Esophagus muscularis mucosa (tissue), 3 donors: ENCODE measurements around the gene AIG1.

Source experiments
- POLR2A ChIP-seq: fragments of 450-650 bp; IDR thresholded peaks from one replicate; pipeline ENCODE4 v1.6.1; 2017; ENCODE audit warnings: antibody characterized with exemption, moderate library complexity, mild to moderate bottlenecking, low read depth
- TF ChIP-seq, protein P1 (sequence below), 3 experiments: fragments of 200-600 bp in 2 of 3; fragments of 450-650 bp in 1 of 3; sonication (generic) in 2 of 3; IDR thresholded peaks; one replicate each; pipeline ENCODE4 v1.5.1; 2017 to 2019; ENCODE audit warnings: antibody characterized with exemption in 3 of 3, mild to moderate bottlenecking in 2 of 3, moderate library complexity in 1 of 3

GRCh38 chr6:143225929-143226328, 165.2 kb downstream of the AIG1 start:
- TF ChIP-seq, protein P1, sequence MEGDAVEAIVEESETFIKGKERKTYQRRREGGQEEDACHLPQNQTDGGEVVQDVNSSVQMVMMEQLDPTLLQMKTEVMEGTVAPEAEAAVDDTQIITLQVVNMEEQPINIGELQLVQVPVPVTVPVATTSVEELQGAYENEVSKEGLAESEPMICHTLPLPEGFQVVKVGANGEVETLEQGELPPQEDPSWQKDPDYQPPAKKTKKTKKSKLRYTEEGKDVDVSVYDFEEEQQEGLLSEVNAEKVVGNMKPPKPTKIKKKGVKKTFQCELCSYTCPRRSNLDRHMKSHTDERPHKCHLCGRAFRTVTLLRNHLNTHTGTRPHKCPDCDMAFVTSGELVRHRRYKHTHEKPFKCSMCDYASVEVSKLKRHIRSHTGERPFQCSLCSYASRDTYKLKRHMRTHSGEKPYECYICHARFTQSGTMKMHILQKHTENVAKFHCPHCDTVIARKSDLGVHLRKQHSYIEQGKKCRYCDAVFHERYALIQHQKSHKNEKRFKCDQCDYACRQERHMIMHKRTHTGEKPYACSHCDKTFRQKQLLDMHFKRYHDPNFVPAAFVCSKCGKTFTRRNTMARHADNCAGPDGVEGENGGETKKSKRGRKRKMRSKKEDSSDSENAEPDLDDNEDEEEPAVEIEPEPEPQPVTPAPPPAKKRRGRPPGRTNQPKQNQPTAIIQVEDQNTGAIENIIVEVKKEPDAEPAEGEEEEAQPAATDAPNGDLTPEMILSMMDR (IDR thresholded peaks at IDR 0.05), result no peak
- TF ChIP-seq POLR2A, result no peak
